GM19193 (cell line): Measurements from ENCODE around the gene SPACA6.
"Not testable (repeated sequence)": the region's sequence is repeated elsewhere in the genome, so short reads cannot be mapped to it uniquely, and the experiment has no call there.

Source experiments
- POLR2A ChIP-seq: IDR thresholded peaks from 4 replicates; pipeline ENCODE4 v1.6.1; 2011; ENCODE audit not compliant: insufficient read depth, insufficient read length; ENCODE audit errors: extremely low read depth

SPACA6 gene, protein sequence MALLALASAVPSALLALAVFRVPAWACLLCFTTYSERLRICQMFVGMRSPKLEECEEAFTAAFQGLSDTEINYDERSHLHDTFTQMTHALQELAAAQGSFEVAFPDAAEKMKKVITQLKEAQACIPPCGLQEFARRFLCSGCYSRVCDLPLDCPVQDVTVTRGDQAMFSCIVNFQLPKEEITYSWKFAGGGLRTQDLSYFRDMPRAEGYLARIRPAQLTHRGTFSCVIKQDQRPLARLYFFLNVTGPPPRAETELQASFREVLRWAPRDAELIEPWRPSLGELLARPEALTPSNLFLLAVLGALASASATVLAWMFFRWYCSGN

GRCh38 chr19:51693260-51693659 is at the start of gene SPACA6:
TSS of gene SPACA6 (plus strand) at chr19:51693330. CDS start at chr19:51693527, 197 bp downstream.
- TF ChIP-seq POLR2A, result no peak

DNA sequence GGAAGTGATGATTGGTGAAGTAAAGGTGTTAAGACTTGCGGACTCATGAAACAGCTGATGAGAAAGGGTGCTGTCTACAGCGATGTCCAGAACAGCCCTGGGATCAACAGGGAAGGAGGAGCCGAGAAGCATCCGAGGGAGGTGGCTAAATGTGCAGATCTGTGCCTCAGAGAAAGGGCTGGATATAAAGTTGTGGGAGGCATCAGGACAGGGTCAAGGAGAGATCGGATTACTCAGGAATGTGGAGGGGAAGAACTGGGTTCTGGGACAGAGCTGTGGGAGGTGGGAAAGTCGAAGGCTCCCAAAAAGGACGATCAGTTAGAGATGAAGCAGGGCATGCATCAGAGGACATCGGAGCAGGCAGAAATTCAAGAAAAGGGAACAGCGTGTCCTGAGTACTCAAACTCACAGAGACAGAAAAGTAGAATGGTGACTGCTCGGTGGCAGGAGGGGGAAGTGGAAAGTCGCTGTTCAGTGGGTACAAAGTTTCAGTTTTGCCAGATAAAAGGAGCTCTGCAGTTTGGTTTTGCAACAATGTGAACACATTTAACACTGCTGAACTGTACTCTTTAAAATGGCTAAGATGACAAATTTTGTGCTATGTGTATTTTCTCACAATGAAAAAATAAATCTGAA is 48.4 kb upstream of the SPACA6 start:
- no peak for TF ChIP-seq POLR2A

- not testable (repeated sequence) for TF ChIP-seq POLR2A
Observed at GRCh38 chr19:51646730-51647129, 46.4 kb upstream of the SPACA6 start, which contains the start of gene SIGLEC14. TSS of gene SIGLEC14 (minus strand) at chr19:51646825. CDS start at chr19:51646759, 66 bp downstream.

DNA sequence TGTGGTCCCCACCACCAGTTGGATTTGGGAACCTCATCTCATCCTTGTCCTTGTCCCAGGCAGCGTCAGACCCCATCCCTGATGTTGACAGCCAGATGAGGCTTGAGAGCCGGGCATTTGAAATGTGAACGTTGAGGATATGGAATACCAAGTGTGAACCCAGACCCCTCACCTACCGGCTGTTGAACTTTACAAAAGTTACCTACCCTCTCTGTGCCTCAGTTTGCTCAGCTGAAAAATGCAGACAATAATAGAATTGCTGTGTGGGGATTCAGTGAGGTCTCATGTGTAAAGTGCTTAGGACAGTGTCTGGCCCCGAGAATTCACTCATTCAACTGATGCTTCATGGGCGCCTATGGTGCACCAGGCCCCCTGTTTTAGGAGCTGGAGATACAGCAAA is 45.8 kb upstream of the SPACA6 start:
- TF ChIP-seq POLR2A, result no peak

DNA sequence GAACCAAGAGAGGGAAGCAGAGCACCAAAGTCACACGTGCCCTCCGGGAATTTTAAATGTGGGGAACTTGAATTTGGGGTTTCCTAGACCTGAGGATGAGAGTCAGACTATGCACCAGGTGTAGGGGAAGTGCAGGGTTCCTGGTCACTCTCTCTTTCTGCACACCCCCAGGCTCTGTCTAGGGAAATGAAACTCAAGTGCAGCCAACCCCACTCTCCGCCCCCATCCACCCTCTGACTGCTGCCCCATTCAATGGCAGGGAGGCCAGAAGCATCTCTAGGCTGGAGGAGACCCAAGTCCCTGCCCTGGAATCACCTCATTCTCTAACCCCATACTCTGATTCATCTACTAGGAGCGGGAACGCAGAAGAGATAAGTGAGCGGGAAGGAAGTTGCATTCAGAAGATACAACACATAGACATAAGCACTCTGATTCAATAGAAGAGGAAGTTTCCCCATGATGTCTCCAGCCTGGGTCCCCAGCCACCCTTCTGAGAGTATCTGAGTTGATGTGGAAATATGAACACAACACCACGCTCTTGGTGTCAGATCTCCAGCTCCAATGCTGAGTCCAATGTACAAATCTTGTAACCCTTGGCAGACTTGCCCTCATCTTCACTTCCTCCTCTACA is 41.8 kb upstream of the SPACA6 start:
- TF ChIP-seq POLR2A, result no peak

DNA sequence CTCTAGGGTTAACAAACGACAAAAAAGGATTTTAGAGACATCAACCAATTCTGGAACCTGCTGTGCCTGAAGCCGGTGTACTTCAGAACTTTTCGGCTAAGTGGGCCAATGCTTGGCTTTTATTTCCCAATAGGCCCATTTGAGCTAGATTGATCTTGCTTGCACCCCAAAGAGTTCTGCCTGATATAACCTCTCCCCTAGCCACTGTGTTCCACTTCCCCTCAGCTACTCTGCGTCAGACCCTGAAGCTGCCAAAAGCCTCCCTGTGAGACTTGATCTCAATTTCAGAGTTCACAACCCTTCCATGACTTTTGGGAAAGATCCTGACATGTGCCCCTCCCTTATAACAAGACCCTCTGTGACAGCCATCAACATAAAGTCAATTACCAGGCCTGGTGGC is 40.9 kb upstream of the SPACA6 start:
- no peak for TF ChIP-seq POLR2A

- no peak for TF ChIP-seq POLR2A
Observed at GRCh38 chr19:51653162-51653561, 40.0 kb upstream of the SPACA6 start.

- TF ChIP-seq POLR2A, result no peak
Observed at GRCh38 chr19:51654783-51655182, 38.3 kb upstream of the SPACA6 start.

GRCh38 chr19:51660975-51661600 is 32.0 kb upstream of the SPACA6 start:
- no peak for TF ChIP-seq POLR2A

- no peak for TF ChIP-seq POLR2A
Observed at GRCh38 chr19:51663650-51664049, 29.5 kb upstream of the SPACA6 start.

- no peak for TF ChIP-seq POLR2A
Observed at GRCh38 chr19:51664131-51664530, 29.0 kb upstream of the SPACA6 start.

GRCh38 chr19:51664997-51665396 is 28.1 kb upstream of the SPACA6 start:
- TF ChIP-seq POLR2A, result no peak

GRCh38 chr19:51668216-51668615 is 24.9 kb upstream of the SPACA6 start:
- TF ChIP-seq POLR2A, result no peak

DNA sequence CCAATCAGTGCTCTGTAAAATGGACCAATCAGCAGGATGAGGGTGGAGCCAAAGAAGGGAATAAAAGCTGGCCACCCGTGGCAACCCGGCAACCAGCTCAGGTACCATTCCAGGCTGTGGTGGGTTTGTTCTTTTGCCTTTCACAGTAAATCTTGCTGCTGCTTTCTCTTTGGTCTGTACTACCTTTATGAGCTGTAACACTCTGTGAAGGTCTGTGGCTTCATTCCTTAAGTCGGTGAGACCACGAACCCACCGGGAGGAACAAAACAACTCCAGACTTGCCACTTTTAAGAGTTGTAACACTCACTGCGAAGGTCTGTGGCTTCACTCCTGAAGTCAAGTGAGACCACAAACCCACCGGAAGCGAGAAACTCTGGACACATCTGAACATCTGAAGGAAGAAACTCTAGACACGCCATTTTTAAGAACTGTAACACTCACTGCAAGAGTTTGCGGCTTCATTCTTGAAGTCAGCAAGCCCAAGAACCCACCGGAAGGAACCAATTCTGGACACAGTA is 16.5 kb upstream of the SPACA6 start:
- TF ChIP-seq POLR2A, result no peak

DNA sequence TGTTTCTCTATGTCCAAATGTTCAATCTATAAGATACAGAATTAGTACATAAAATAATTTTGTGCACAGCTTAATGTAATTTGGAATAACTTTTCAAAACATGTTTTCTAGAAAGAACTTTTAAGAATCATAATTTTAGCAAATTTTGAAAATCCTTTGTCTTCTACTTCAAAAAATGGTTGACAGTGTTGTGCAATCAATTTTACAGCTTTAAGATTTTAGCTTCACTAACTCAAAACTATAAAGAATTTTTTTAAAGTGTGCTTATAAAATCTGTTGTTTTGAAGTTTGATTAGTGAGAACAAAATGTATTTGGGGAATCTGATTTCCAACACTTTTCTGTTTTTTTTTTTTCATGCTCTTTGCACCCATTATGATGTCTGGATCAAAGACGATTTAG is 12.7 kb upstream of the SPACA6 start:
- TF ChIP-seq POLR2A, result no peak
